ENCODE data around the gene DBN1.

The DBN1 gene

DNA sequence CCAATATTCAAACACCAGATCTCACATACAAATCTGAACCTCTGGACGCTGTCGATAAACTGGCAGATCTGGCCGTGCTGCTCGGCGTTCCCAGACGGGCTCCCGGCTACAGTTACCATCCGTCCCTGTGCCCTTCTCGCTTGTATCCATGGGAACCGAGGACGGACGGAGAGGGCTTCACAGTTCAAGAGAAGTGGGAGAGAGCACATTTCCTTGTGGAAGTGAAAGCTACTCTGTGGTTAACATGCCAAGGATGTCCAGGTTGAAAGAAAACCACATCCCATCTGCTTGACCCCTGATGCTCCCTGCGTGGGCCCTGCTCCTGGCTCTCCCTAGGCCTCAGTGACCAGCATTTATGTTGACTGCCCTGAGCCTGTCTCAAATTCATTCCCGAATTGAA lies 6.3 kb upstream of the DBN1 start:
- H3K27ac ChIP-seq (ENCODE audit: low read depth, low read length, severe bottlenecking), result peak overlapping the region; percentile 37
- H3K4me1 ChIP-seq (ENCODE audit: control insufficient read depth, insufficient read depth, low read length, poor library complexity, severe bottlenecking), result peaks cover 14% of the 10 kb centered on the region

DNA sequence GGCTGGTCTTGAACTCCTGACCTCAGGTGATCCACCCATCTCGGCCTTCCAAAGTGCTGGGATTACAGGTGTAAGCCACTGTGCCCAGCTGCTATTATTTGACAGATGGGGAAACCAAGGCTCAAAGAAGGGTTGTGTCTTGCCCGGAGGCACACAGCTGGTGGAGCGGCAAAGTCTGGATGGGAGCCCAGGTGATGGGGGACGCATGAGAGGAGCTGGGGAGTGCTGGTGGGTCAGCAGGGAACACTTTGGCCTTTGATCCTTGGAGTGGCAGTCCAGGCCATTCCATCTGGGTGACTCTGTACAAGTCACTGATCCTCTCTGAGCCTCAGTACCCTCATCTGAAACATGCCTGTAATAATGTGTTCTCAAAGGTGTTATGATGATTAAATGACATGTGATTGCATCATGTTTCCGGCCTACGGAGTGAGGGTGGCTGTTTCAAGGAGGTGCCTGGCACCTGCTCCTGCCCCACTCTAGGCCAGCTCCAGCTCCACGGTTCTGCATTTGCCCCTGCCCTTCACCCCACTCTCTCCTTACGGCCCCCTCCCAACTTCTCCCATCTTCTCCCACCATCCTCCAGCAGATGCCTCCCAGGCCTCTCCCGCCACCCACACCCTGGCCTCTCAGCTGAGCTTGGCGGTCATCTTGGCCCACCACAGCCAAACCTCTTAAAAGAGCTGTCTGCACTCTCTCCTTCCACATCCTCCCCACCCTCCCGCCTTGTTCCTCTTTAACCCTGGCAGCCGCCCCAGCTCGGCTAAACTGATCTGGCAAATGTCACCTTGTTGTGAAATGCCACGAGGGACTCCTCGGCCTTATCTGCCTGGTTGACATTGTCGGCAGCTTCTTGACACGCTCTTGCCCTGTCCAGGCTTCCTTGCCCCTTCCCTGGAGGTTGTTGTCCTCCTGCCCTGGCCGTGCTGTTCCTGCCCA lies 5.5 kb upstream of the DBN1 start:
- Histone ChIP-seq H3K4me1 (ENCODE audit: control insufficient read depth, insufficient read depth, low read length, poor library complexity, severe bottlenecking) (peaks cover 22% of the 10 kb centered on the region), H3K36me3 (ENCODE audit: control insufficient read depth, insufficient read depth, low read length) (peaks cover 41% of the 10 kb centered on the region), H3K9me3 (ENCODE audit: control insufficient read depth, low read length) (no peaks in the 10 kb centered on the region), H3K4me3 (ENCODE audit: extremely low read depth, insufficient read depth, low read length, poor library complexity, severe bottlenecking) (no peak overlapping the region), H3K27ac (ENCODE audit: low read depth, low read length, severe bottlenecking) (peak overlapping the region; percentile 37)
- 84% methylated on average over 17 of the region's 18 CpGs for WGBS, 2 experiments (ENCODE audit: insufficient coverage in 2 of 2)

More for the DNA sequence above, 6.3 kb upstream of the DBN1 start:
- Histone ChIP-seq H3K4me3 (ENCODE audit: extremely low read depth, insufficient read depth, low read length, poor library complexity, severe bottlenecking) (no peak overlapping the region), H3K36me3 (ENCODE audit: control insufficient read depth, insufficient read depth, low read length) (peaks cover 48% of the 10 kb centered on the region), H3K9me3 (ENCODE audit: control insufficient read depth, low read length) (no peaks in the 10 kb centered on the region)
- WGBS, 2 experiments (ENCODE audit: insufficient coverage in 2 of 2), result 91 to 92% methylated on average over 13 to 14 of the region's 14 CpGs

DNA sequence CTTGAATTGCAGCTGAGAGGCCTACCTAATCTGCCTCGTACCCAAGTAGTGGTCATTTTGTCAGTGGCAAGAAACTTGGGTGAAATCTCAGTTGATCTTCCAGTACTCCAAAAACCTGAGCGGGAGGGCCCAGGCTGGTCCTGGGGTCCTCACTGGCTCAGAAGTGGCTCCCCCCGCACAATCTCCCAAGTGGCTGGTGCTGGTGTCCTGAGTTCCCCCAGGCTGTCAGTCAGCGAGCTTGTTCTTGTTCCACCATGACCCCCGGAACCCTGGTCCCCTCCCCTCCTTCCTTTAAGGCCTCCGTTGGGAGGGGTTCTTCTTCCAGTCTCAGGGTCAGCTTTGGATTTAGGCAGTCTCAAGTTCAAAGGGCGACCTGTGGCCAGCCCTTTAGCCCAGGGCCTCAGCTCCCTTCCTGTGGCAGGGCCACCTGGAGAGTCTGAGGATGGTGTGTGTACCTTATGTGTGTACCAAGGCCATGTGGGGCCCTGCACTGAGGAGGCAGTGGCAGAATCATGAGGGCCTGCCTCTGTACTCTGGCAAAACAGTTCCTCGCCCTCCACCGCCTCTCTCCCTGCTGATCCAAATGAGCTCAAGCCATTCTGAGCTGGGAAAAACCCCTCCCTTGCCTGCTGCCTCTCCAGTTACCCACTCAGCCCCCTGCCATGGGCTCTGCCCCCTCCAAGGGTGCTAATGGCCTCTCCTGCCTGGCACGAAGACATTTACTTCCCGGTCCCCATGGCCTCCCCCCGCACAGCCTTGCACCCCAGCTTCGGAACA lies 4.5 kb upstream of the DBN1 start:
- peaks cover 30% of the 10 kb centered on the region for H3K36me3 ChIP-seq (ENCODE audit: control insufficient read depth, insufficient read depth, low read length)
- peak overlapping the region; percentile 1 for H3K27ac ChIP-seq (ENCODE audit: low read depth, low read length, severe bottlenecking)
- peaks cover 23% of the 10 kb centered on the region for H3K4me1 ChIP-seq (ENCODE audit: control insufficient read depth, insufficient read depth, low read length, poor library complexity, severe bottlenecking)
- H3K9me3 ChIP-seq (ENCODE audit: control insufficient read depth, low read length), result no peaks in the 10 kb centered on the region
- 94 to 95% methylated on average over 8 to 9 of the region's 13 CpGs for WGBS, 2 experiments (ENCODE audit: insufficient coverage in 2 of 2)
- H3K4me3 ChIP-seq (ENCODE audit: extremely low read depth, insufficient read depth, low read length, poor library complexity, severe bottlenecking), result no peak overlapping the region

DNA sequence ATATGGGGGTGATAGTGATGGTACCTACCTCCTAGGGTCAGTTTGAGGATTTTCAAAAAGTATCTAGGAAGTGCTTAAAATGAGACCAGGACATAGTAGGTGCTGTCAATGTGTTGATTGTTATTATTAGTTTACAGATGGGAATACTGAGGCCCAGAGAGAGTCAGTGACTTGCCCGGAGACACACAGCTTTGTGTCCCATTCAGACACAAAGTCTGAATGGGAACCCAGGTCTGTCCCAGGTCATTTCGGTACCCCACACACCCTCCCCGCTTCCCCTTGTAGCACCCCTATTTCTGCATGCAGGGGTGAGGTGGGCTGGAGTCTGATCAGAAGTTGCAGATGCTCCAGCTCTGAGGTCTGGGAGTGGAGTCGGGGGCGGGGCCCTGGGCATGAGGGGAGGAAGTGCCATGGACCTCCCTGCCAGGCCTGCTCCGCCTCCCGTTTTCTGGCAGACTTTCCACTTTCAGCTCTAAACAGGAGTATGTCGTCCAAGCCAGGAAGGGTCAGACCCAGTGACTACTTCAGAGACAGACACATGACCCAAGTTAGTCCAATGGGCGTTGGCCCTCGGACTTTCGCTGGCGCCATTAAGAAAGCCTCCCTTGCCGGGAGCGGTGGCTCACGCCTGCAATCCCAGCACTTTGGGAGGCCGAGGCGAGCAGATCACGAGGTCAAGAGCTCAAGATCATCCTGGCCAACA lies 3.2 kb upstream of the DBN1 start:
- Histone ChIP-seq H3K9me3 (ENCODE audit: control insufficient read depth, low read length) (no peaks in the 10 kb centered on the region), H3K4me3 (ENCODE audit: extremely low read depth, insufficient read depth, low read length, poor library complexity, severe bottlenecking) (no peak overlapping the region)
- 83 to 88% methylated on average over 15 to 17 of the region's 18 CpGs for WGBS, 2 experiments (ENCODE audit: insufficient coverage in 2 of 2)

DNA sequence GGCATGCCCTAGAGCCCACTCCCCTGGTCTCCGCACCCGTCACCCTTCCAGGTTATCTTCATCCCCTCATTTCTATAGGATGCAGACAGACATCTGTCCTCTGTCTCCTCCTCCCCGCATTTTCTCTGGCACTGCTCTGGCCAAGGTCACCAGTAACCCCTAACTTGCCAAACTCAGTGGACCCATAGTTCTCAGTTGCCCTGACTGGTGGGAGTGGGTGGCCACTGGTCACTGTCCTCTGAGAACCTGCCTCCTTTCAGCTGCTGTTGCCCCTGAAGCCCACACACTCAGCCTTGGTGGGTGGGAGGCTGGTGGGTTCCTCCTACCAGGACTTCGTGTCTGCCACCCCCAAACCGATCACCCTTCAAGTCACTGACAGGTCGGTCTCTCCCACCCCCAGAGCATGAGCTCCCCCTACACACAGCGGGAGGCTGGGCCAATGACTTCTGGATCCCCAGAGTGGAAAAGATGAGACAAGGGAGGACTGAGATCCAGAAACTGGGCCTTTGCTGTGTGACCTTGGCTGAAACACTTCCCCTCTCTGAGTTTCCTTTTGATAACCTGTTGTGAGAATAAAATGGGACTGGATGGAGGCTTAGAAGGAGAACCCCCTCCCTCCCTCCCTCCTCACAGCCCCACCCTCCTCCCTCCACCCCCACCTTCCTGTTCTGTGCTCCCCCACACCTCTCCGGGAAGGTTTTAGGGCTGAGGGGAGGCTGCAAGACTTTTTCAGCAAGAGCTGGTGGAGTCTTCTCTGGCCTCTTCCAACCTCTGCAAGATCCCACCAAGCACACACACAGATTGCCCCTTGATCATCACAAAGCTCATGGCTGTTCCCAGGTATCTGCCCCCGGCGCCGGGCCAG lies 2.4 kb upstream of the DBN1 start:
- no peaks in the 10 kb centered on the region for H3K9me3 ChIP-seq (ENCODE audit: control insufficient read depth, low read length)
- WGBS, 2 experiments (ENCODE audit: insufficient coverage in 2 of 2), result 82 to 91% methylated on average over 2 to 3 of the region's 11 CpGs
- no peak overlapping the region for H3K27ac ChIP-seq (ENCODE audit: low read depth, low read length, severe bottlenecking)
- no peak overlapping the region for H3K4me3 ChIP-seq (ENCODE audit: extremely low read depth, insufficient read depth, low read length, poor library complexity, severe bottlenecking)
- H3K4me1 ChIP-seq (ENCODE audit: control insufficient read depth, insufficient read depth, low read length, poor library complexity, severe bottlenecking), result peaks cover 37% of the 10 kb centered on the region
- H3K36me3 ChIP-seq (ENCODE audit: control insufficient read depth, insufficient read depth, low read length), result peaks cover 29% of the 10 kb centered on the region

More for the DNA sequence above, 3.2 kb upstream of the DBN1 start:
- Histone ChIP-seq H3K4me1 (ENCODE audit: control insufficient read depth, insufficient read depth, low read length, poor library complexity, severe bottlenecking) (peaks cover 29% of the 10 kb centered on the region), H3K36me3 (ENCODE audit: control insufficient read depth, insufficient read depth, low read length) (peaks cover 23% of the 10 kb centered on the region), H3K27ac (ENCODE audit: low read depth, low read length, severe bottlenecking) (no peak overlapping the region)

DNA sequence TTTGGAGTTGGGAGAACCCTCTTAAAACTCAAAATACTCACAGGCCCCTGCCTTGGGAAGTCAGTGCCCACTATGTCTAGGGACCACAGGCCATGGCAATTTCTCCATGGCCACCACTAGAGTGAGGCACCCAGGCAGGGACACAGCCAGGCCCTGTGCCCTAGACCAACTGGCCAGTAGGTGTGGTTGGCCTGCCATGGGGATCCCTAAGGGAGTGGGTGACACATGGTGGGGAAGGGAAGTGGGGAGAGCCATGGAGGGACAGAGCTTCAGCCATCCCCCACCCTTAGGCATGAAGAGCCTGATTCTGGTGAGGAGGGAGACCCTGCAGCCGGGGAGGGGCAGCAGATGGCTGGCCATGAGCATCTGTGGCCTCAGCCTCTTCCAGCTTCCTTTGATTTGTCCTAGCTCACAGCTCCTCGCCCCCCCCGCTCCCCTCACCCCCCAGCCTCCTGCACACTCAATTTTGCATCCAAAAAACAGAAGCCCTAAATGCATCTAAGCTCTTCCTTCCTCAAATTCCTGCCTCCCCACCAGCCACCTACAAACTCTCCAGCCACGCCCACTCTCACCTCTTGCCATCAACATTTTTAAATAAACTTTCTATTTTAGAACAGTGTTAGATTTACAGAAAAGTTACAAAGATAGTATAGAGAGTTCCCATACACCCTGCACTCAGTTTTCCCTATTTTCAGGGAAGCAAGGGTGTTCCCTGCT lies 1.6 kb upstream of the DBN1 start:
- no peak overlapping the region for H3K27ac ChIP-seq (ENCODE audit: low read depth, low read length, severe bottlenecking)
- 60 to 69% methylated on average over 1 to 3 of the region's 4 CpGs for WGBS, 2 experiments (ENCODE audit: insufficient coverage in 2 of 2)
- H3K4me3 ChIP-seq (ENCODE audit: extremely low read depth, insufficient read depth, low read length, poor library complexity, severe bottlenecking), result no peak overlapping the region
- no peaks in the 10 kb centered on the region for H3K9me3 ChIP-seq (ENCODE audit: control insufficient read depth, low read length)
- H3K4me1 ChIP-seq (ENCODE audit: control insufficient read depth, insufficient read depth, low read length, poor library complexity, severe bottlenecking), result peaks cover 42% of the 10 kb centered on the region
- H3K36me3 ChIP-seq (ENCODE audit: control insufficient read depth, insufficient read depth, low read length), result peaks cover 32% of the 10 kb centered on the region

DNA sequence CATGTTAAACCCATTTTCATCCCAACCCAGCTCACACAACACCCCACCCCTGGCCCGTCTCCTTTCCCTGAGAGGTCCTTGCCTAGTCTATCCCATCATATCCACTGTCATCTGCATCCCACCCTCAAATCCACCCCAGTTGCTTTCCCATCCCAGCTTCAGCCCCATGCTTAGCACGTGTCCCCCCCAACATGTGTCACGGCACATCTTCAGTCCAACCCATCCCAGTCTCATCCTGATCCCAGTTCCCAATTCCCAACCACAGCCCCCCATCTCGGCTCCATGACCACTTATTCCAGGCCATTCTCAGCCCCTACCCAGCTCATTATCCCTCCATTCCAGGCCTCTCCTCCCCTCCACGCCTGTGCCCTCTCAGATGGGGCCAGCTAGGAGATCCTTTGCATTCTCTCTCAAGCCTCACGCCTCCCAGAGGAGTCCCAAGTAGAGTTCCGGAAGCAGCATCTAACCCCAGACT lies 605 bp upstream of the DBN1 start:
- Histone ChIP-seq H3K27ac (ENCODE audit: low read depth, low read length, severe bottlenecking) (no peak overlapping the region), H3K9me3 (ENCODE audit: control insufficient read depth, low read length) (no peaks in the 10 kb centered on the region), H3K4me3 (ENCODE audit: extremely low read depth, insufficient read depth, low read length, poor library complexity, severe bottlenecking) (no peak overlapping the region), H3K36me3 (ENCODE audit: control insufficient read depth, insufficient read depth, low read length) (peaks cover 36% of the 10 kb centered on the region), H3K4me1 (ENCODE audit: control insufficient read depth, insufficient read depth, low read length, poor library complexity, severe bottlenecking) (peaks cover 49% of the 10 kb centered on the region)
- WGBS, 2 experiments (ENCODE audit: insufficient coverage in 2 of 2), result 52% methylated on average over 6 to 7 of the region's 7 CpGs

DNA sequence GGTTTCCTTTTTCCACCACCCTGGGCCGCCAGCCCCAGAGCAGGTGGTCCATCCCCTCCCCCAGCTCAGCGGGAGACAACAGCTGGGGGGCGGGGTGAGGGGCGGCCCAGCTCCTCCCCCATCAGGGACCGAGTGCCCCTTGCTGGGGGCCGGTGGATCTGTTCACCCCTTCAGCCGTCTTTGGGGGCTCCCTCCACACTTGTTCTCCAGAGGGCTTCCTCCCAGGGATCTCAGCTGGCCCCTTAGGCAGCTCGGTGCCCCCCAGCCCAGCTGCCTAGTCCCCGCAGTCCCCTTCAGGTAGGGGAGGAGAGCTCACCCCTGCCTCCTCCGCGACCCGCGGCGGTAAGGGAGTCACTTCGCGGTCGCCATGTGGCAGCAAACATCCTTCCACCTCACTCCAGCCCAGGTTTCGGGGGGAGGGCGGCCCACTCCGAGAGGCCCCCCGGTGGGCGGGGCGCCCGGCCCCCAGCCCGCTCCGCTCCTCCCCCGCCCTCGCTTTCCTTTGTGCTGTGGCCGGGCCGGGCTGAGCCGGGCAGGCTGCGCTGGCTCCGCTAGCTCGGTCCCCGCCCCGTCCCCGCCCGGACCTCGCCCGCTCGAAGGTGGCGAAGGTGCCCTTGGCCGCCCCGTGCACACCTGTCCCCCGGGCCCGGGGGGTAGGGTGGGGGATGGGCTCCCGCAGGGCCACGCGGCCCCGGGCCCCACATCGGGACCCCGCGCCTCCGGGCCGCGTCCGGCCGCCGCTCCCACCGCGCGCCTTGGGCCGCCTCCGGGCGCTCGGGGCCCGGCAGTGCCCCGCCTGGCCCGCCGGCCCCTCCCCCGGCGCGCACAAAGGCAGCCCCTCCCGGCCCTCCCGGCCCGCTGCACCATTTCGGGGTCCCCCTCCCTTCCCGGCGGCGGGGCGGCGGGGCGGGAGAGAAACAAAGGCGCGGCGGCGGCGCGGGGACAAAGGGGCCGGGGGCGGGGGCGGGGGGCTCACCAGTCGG lies 683 bp downstream of the DBN1 start:
- peaks cover 44% of the 10 kb centered on the region for H3K36me3 ChIP-seq (ENCODE audit: control insufficient read depth, insufficient read depth, low read length)
- peaks cover 57% of the 10 kb centered on the region for H3K4me1 ChIP-seq (ENCODE audit: control insufficient read depth, insufficient read depth, low read length, poor library complexity, severe bottlenecking)
- peak overlapping the region; percentile 81 for H3K4me3 ChIP-seq (ENCODE audit: extremely low read depth, insufficient read depth, low read length, poor library complexity, severe bottlenecking)
- 0% methylated on average over 35 to 52 of the region's 93 CpGs for WGBS, 2 experiments (ENCODE audit: insufficient coverage in 2 of 2)
- no peaks in the 10 kb centered on the region for H3K9me3 ChIP-seq (ENCODE audit: control insufficient read depth, low read length)
- H3K27ac ChIP-seq (ENCODE audit: low read depth, low read length, severe bottlenecking), result peak overlapping the region; percentile 83
